ENCODE measurements around the gene CARD18. TPM values are rescaled to one million over a fixed set of nuclear protein-coding genes. Genes with fewer than 3 reads are reported as not detected.
A peak's percentile ranks its signal among the peaks of the same experiment; 100 is the strongest.

CARD18 gene
- total and polyA plus RNA-seq, 2 experiments from 2014 or later = not detected

DNA sequence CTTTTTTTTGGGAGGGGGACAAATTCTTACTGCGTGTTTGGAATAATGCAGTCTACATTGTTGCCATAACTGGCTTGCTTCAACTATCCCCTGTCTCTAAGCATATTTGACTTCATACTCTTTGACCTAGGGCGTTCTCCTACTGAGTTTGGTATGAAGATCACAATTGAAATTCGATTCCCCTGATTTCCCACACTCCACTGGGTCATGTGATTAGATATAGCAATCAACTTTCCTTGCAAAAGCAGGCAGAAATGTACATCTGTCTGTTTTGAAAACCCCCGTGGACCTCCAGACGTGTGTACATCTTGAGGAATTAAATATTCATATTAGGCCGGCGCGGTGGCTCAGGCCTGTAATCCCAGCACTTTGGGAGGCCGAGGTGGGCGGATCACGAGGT lies 13.8 kb upstream of the CARD18 start:
- Histone ChIP-seq H3K27ac (ENCODE audit: low read depth) (no peak overlapping the region), H3K4me3 (no peak overlapping the region), H3K4me1 (ENCODE audit: insufficient read depth) (peaks cover 6% of the 10 kb centered on the region; the same call in 1 of the 2 replicates), H3K79me2 (replicated peaks; ENCODE audit: insufficient read depth) (no peaks in the 10 kb centered on the region), H3K4me2 (no peak overlapping the region), H4K20me1 (replicated peaks; ENCODE audit: insufficient read depth) (no peaks in the 10 kb centered on the region), H3K27me3 (ENCODE audit: insufficient read depth) (no peaks in the 10 kb centered on the region), H3F3A (replicated peaks; ENCODE audit: low read depth) (no peaks in the 10 kb centered on the region), H3K9me2 (ENCODE audit: insufficient read depth) (0 out of 2 replicates have a peak, but pooled peaks cover 9% of the 10 kb centered on the region), H3K36me3 (ENCODE audit: insufficient read depth) (no peaks in the 10 kb centered on the region), H2AFZ (no peak overlapping the region)
- TF ChIP-seq NANOG (IDR thresholded peaks at IDR 0.05; ENCODE audit: borderline replicate concordance) = no peak
- TF ChIP-seq JUNB (IDR thresholded peaks at IDR 0.05; ENCODE audit: unreplicated experiment) = no peak
- TF ChIP-seq EZH2 (IDR thresholded peaks at IDR 0.05; ENCODE audit: low read depth, unreplicated experiment) = no peak
- TF ChIP-seq ZNF331 (CRISPR knock-in tag; IDR thresholded peaks at IDR 0.05; ENCODE audit: low read depth) = no peak
- TF ChIP-seq, protein P1, sequence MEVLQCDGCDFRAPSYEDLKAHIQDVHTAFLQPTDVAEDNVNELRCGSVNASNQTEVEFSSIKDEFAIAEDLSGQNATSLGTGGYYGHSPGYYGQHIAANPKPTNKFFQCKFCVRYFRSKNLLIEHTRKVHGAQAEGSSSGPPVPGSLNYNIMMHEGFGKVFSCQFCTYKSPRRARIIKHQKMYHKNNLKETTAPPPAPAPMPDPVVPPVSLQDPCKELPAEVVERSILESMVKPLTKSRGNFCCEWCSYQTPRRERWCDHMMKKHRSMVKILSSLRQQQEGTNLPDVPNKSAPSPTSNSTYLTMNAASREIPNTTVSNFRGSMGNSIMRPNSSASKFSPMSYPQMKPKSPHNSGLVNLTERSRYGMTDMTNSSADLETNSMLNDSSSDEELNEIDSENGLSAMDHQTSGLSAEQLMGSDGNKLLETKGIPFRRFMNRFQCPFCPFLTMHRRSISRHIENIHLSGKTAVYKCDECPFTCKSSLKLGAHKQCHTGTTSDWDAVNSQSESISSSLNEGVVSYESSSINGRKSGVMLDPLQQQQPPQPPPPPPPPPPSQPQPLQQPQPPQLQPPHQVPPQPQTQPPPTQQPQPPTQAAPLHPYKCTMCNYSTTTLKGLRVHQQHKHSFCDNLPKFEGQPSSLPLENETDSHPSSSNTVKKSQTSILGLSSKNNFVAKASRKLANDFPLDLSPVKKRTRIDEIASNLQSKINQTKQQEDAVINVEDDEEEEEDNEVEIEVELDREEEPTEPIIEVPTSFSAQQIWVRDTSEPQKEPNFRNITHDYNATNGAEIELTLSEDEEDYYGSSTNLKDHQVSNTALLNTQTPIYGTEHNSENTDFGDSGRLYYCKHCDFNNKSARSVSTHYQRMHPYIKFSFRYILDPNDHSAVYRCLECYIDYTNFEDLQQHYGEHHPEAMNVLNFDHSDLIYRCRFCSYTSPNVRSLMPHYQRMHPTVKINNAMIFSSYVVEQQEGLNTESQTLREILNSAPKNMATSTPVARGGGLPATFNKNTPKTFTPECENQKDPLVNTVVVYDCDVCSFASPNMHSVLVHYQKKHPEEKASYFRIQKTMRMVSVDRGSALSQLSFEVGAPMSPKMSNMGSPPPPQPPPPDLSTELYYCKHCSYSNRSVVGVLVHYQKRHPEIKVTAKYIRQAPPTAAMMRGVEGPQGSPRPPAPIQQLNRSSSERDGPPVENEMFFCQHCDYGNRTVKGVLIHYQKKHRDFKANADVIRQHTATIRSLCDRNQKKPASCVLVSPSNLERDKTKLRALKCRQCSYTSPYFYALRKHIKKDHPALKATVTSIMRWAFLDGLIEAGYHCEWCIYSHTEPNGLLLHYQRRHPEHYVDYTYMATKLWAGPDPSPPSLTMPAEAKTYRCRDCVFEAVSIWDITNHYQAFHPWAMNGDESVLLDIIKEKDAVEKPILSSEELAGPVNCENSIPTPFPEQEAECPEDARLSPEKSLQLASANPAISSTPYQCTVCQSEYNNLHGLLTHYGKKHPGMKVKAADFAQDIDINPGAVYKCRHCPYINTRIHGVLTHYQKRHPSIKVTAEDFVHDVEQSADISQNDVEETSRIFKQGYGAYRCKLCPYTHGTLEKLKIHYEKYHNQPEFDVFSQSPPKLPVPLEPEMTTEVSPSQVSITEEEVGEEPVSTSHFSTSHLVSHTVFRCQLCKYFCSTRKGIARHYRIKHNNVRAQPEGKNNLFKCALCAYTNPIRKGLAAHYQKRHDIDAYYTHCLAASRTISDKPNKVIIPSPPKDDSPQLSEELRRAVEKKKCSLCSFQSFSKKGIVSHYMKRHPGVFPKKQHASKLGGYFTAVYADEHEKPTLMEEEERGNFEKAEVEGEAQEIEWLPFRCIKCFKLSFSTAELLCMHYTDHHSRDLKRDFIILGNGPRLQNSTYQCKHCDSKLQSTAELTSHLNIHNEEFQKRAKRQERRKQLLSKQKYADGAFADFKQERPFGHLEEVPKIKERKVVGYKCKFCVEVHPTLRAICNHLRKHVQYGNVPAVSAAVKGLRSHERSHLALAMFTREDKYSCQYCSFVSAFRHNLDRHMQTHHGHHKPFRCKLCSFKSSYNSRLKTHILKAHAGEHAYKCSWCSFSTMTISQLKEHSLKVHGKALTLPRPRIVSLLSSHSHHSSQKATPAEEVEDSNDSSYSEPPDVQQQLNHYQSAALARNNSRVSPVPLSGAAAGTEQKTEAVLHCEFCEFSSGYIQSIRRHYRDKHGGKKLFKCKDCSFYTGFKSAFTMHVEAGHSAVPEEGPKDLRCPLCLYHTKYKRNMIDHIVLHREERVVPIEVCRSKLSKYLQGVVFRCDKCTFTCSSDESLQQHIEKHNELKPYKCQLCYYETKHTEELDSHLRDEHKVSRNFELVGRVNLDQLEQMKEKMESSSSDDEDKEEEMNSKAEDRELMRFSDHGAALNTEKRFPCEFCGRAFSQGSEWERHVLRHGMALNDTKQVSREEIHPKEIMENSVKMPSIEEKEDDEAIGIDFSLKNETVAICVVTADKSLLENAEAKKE (CRISPR knock-in tag; IDR thresholded peaks at IDR 0.05) = no peak
- peak overlapping the region; percentile 56; the same call in 1 of the 2 replicates for H3K27ac Mint-ChIP-seq
- ATAC-seq (no peak), DNase-seq (ENCODE audit: low spot score) (no peak)
- no peaks in the 10 kb centered on the region for H3K9me3 Mint-ChIP-seq
- H3K4me3 Mint-ChIP-seq = no peak overlapping the region
- peaks cover 10% of the 10 kb centered on the region for H3K4me1 Mint-ChIP-seq
- no peaks in the 10 kb centered on the region for H3K36me3 Mint-ChIP-seq (ENCODE audit: low read depth)
- no peaks in the 10 kb centered on the region for H3K27me3 Mint-ChIP-seq (ENCODE audit: insufficient read depth, low read depth, poor library complexity)

DNA sequence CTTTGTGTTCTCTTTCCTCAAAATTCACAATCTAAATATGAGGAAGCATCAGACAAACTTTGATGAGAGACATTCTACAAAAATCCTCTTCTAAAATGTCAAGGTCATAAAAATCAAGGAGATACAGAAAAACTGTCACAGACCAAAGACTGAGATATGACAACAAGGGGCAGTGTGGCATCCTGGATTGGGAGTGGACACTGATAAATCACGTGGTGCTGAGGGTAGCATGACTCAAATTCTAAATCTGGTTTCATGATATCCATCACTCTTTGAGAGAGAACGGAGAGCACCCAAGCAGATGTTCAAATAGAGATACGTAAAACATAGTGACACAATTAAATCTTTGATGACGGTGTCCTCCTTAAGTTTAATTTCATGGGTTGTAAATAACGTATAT lies 13.0 kb upstream of the CARD18 start:
- H3K36me3 Mint-ChIP-seq (ENCODE audit: low read depth) = no peaks in the 10 kb centered on the region
- peaks cover 6% of the 10 kb centered on the region; the same call in 1 of the 2 replicates for H3K4me1 ChIP-seq (ENCODE audit: insufficient read depth)
- H3K36me3 ChIP-seq (ENCODE audit: insufficient read depth) = no peaks in the 10 kb centered on the region
- no peak overlapping the region for H3K27ac Mint-ChIP-seq
- no peak overlapping the region for H3K4me3 Mint-ChIP-seq
- H3K9me3 Mint-ChIP-seq = no peaks in the 10 kb centered on the region
- 0 out of 2 replicates have a peak, but pooled peaks cover 7% of the 10 kb centered on the region for H3K9me2 ChIP-seq (ENCODE audit: insufficient read depth)
- H3K4me3 ChIP-seq = no peak overlapping the region
- no peak overlapping the region for H3K4me2 ChIP-seq
- peaks cover 10% of the 10 kb centered on the region for H3K4me1 Mint-ChIP-seq
- DNase-seq (ENCODE audit: low spot score) (no peak), ATAC-seq (no peak)
- TF ChIP-seq ZNF331 (CRISPR knock-in tag; IDR thresholded peaks at IDR 0.05; ENCODE audit: low read depth) = no peak
- TF ChIP-seq STAT1 (IDR thresholded peaks at IDR 0.05; ENCODE audit: unreplicated experiment) = no peak
- TF ChIP-seq, protein P2, sequence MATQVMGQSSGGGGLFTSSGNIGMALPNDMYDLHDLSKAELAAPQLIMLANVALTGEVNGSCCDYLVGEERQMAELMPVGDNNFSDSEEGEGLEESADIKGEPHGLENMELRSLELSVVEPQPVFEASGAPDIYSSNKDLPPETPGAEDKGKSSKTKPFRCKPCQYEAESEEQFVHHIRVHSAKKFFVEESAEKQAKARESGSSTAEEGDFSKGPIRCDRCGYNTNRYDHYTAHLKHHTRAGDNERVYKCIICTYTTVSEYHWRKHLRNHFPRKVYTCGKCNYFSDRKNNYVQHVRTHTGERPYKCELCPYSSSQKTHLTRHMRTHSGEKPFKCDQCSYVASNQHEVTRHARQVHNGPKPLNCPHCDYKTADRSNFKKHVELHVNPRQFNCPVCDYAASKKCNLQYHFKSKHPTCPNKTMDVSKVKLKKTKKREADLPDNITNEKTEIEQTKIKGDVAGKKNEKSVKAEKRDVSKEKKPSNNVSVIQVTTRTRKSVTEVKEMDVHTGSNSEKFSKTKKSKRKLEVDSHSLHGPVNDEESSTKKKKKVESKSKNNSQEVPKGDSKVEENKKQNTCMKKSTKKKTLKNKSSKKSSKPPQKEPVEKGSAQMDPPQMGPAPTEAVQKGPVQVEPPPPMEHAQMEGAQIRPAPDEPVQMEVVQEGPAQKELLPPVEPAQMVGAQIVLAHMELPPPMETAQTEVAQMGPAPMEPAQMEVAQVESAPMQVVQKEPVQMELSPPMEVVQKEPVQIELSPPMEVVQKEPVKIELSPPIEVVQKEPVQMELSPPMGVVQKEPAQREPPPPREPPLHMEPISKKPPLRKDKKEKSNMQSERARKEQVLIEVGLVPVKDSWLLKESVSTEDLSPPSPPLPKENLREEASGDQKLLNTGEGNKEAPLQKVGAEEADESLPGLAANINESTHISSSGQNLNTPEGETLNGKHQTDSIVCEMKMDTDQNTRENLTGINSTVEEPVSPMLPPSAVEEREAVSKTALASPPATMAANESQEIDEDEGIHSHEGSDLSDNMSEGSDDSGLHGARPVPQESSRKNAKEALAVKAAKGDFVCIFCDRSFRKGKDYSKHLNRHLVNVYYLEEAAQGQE (IDR thresholded peaks at IDR 0.05; ENCODE audit: unreplicated experiment) = no peak
- TF ChIP-seq, protein P3, sequence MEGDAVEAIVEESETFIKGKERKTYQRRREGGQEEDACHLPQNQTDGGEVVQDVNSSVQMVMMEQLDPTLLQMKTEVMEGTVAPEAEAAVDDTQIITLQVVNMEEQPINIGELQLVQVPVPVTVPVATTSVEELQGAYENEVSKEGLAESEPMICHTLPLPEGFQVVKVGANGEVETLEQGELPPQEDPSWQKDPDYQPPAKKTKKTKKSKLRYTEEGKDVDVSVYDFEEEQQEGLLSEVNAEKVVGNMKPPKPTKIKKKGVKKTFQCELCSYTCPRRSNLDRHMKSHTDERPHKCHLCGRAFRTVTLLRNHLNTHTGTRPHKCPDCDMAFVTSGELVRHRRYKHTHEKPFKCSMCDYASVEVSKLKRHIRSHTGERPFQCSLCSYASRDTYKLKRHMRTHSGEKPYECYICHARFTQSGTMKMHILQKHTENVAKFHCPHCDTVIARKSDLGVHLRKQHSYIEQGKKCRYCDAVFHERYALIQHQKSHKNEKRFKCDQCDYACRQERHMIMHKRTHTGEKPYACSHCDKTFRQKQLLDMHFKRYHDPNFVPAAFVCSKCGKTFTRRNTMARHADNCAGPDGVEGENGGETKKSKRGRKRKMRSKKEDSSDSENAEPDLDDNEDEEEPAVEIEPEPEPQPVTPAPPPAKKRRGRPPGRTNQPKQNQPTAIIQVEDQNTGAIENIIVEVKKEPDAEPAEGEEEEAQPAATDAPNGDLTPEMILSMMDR (conservative IDR thresholded peaks at IDR 0.05; ENCODE audit: low read depth in 2 of 2) = no peak
- no peaks in the 10 kb centered on the region for H3K27me3 ChIP-seq (ENCODE audit: insufficient read depth)
- no peaks in the 10 kb centered on the region for H3K79me2 ChIP-seq (replicated peaks; ENCODE audit: insufficient read depth)
- no peaks in the 10 kb centered on the region for H4K20me1 ChIP-seq (replicated peaks; ENCODE audit: insufficient read depth)
- H3F3A ChIP-seq (replicated peaks; ENCODE audit: low read depth) = no peaks in the 10 kb centered on the region
- no peak overlapping the region for H3K27ac ChIP-seq (ENCODE audit: low read depth)
- no peak overlapping the region for H2AFZ ChIP-seq
- no peaks in the 10 kb centered on the region for H3K27me3 Mint-ChIP-seq (ENCODE audit: insufficient read depth, low read depth, poor library complexity)

Data from GM23338 (cell line).